GM21528 (cell line): ENCODE measurements around the gene PRDX1.
"Not testable (repeated sequence)": the region's sequence is repeated elsewhere in the genome, so short reads cannot be mapped to it uniquely, and the experiment has no call there.

Experiments
- ATAC-seq: cut with Tn5 transposase; IDR thresholded peaks from one replicate; pipeline ENCODE4 v1.9.1; 2021; ENCODE audit warnings: mild to moderate bottlenecking, moderate library complexity; ENCODE audit not compliant: unreplicated experiment, low FRiP score

The PRDX1 gene

DNA sequence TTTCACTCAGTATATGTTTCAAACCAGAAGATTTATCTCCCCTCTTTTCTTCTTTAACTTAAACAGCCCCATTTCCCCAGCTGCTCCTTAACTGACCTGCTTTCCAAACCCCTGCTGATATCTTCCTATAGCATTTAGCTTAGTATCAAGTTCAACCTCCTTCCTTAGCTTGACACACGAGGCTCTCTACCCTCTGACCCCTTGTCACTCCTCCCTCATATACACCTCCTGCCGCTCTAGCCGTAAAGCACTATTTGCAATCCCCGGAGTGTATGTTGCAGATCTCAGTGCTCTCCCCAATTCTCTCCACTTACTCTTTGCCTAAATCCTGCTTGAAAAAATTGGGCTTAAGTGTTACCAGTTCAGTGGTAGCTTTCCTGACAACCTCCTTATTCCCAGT is 15.2 kb upstream of the PRDX1 start:
- ATAC-seq, result no peak

DNA sequence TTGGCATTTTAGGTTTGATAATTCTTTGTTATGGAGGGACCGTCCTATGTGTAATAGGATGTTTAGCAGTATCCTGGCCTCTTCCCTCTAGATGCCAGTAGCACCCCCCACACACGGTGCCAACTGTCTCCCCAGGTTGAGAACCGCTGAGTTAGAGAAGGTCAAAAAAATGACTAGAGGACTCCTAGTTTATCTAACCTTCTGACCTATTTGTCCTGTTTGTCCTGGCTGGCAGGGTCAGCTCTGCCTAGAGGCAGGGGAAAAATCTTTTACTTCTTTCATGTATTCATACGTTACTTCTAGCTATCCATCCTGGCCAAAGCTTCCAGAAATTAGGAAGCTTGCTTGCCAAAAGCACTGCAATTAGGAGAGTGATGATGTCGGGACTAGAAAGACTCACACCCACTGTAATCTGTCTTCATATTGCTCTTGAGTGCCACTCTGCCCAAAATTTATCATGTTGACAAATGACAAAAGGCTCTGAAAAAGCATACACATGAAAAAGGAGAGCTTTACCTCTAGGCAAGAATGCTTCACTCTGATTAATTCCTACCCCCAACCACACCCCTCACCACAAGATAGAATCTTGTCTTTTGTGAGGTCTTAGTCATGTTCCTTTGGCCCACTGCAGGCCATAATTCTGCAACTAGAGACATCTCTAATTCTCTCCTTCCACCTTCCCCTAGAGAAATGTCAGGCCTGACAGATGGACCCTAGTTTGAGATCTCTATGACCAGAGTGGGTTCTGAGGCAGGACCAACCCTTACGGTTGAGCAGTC is 14.5 kb upstream of the PRDX1 start:
- ATAC-seq, result no peak

DNA sequence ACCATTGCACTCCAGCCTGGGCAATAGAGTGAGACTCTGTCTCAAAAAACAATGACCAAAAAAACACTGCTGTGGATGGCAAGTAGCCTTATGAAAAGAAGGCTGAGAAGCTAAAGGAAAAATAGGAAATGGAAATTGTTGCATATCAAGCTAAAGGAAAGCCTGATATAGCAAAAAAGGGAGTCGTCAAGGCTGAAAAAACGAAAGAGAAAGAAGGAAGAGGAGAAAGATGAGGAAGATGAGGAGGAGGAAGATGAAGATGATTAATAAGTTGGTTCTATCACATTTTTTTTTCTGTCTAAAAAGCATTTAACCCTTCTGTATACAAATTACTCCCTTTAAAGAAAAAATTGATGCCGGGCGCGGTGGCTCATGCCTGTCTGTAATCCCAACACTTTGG is 10.2 kb upstream of the PRDX1 start:
- ATAC-seq, result no peak

DNA sequence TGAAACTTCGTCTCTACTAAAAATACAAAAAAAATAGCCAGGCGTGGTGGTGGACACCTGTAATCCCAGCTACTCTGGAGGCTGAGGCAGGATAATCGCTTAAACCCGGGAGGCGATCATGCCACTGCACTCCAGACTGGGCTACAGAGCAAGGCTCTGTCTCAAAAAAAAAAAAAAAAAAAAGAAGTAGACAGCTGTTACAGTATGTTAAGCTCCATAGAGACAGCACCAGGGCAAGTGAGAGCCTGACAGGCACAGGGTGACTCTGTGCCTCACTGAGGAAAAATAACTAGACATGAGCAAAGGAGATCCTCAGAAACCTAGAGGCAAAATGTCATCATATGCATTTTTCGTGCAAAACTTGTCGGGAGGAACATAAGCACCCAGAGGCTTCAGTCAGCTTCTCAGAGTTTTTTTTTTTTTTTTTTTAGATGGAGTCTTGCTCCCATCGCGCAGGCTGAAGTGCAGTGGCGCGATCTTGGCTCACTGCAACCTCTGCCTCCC is 9.0 kb upstream of the PRDX1 start:
- ATAC-seq, result no peak

DNA sequence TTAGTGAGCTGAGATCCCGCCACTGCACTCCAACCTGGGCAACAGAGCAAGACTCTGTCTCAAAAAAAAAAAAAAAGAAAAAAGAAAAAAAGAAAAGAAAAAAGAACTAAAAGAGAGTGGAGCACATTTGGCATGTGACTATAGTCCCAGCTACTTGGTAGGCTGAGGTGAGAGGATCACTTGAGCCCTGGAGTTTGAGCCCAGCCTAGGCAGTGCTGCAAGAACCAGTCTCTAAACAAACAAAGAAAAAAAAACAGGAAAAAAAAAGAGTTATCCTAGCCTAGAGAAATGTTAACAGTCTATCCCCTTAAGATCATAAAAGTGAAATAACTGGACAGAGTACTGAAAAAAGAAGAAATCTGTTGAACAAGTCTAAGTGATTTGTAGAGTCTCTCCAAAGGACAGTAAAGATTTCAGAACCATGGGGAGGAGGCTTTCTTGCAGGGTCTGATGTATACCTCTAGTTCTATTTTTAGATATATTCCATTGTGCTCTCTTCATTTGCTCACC is 4.5 kb upstream of the PRDX1 start:
- ATAC-seq, result no peak

DNA sequence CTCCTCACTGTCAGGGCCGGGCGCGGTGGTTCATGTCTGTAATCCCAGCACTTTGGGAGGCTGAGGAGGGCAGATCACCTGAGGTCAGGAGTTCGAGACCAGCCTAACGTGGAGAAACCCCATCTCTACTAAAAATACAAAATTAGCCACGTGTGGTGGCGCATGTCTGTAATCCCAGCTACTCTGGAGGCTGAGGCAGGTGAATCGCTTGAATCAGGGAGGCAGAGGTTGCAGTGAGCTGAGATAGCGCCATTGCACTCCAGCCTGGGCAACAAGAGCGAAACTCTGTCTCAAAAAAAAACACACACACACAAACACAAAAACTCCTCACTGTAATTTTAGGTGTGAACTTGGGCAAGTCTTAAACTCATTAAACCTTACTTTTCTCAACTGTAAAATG is 2.3 kb upstream of the PRDX1 start:
- ATAC-seq, result not testable (repeated sequence)

DNA sequence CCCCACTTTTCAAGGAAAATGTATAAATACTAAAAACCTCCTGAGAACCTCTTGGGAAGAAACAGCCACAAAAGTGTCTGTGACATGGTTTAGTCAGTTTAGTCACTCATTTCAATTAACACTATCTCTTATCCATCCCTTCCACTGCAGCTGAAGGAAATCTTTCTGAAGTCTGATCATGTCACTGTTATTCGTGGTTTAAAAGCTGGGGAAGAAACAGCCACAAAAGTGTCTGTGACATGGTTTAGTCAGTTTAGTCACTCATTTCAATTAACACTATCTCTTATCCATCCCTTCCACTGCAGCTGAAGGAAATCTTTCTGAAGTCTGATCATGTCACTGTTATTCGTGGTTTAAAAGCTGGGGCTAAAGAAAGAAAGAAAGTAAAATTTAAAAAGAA is 1.8 kb upstream of the PRDX1 start:
- not testable (repeated sequence) for ATAC-seq

DNA sequence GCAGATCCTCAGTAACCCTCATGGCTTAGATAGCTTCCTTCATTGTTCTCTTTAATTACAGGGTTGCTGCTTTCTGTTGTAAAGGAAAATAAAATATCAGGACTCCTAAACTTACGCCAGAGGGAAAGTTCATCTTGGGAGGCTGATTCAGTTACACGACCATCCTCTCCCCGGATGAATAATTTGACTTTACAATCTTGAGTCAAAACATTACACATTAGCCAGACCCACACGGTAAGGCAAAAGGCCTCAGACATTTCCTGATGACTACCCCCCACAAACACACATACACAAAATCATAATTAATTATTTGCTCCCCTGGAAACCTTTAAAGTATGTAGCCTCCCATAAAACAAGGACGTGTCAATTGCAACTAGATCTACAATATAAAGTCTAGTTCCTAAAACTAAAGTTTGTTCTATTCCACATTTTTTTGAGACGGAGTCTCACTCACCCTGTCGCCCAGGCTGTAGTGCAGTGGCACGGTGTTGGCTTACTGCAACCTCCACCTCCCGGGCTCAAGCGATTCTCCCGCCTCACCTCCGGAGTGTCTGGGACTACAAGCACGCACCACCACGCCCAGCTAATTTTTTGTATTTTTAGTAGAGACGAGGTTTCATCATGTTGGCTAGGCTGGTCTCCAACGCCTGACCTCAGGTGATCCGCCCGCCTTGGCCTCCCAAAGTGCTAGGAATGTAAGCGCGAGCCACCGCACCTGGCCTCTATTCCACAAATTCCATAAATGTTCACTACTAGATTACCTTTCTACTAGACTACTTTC is 830 bp upstream of the PRDX1 start:
- no peak for ATAC-seq

DNA sequence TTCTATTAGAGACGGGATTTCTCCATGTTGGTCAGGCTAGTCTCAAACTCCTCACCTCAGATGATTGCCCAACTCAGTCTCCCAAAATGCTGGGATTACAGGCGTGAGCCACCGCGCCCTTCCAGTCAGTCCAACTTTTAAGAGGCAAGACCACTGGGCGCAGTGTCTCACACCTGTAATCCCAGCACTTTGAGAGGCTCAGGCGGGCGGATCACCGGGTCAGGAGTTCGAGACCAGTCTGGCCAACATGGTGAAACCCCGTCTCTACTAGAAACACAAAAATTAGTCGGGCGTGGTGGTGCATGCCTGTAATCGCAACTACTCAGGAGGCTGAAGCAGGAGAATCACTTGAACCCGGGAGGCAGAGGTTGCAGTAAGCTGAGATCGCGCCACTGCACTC is 1.9 kb downstream of the PRDX1 start:
- not testable (repeated sequence) for ATAC-seq

DNA sequence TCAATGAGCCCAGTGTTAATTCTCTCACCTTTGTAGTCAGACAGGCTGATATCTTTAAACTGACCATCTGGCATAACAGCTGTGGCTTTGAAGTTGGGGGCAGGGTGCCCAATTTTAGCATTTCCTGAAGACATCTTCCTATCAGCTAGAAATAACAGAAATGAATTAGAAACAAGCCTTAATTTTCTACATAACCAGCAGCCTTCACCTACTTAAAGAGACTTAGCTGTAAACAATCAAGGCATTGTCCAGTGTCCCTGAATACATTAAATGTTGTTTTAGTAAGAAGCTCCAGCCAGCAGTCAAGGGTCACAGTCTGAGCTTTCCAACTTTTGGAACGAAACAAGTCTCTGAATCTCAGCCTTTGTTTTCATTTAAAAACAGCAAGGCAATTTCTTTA is 2.8 kb downstream of the PRDX1 start:
- no peak for ATAC-seq

DNA sequence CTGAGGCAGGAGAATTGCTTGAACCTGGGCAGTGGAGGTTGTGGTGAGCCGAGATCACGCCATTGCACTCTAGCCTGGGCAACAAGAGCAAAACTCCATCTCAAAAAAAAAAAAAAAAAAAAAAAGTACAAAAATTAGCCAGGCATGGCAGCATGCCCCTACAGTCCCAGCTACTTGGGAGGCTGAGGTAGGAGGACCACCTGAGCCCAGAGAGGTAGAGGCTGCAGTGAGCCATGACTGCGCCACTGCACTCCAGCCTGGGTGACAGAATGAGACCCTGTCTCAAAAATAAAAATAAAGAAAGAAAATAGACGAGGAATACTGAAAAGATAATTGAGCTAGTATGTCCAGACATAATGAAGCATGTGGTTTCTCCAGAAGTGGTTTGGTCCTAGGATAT is 3.3 kb downstream of the PRDX1 start:
- not testable (repeated sequence) for ATAC-seq

DNA sequence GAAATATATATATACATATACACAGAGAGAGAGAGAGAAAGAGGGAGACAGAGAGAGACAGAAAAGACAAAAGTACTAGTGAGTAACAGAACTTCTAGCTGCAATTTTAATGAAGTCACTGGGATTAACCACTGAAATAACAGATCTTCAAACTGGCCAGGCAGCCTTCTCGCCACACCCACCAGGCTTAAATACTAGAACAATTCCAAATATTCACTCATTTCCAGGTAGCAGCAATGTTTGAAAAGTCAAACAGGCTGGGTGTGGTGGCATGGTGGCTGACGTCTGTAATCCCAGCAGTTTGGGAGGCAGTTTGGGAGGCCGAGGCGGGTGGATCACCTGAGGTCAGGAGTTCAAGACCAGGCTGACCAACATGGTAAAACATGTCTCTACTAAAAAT is 5.2 kb downstream of the PRDX1 start:
- ATAC-seq, result no peak

DNA sequence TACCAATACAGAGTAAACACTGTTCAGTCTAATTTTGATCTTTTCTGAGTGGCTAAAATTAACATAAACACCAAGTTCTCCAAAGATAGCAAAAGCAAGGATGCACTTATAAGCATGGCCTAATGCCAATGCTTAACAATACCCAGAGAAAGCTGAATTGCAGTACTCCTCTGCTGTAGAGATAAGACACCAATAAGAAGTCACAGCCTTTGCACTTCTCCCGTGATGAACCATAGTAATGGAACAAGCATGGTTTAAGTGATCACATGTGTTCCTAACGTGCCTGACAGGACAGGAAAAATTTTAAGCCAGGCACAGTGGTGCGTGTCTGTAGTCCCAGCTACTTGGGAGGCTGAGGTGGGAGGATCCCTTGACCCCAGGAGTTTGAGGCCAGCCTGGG is 5.6 kb downstream of the PRDX1 start:
- no peak for ATAC-seq

DNA sequence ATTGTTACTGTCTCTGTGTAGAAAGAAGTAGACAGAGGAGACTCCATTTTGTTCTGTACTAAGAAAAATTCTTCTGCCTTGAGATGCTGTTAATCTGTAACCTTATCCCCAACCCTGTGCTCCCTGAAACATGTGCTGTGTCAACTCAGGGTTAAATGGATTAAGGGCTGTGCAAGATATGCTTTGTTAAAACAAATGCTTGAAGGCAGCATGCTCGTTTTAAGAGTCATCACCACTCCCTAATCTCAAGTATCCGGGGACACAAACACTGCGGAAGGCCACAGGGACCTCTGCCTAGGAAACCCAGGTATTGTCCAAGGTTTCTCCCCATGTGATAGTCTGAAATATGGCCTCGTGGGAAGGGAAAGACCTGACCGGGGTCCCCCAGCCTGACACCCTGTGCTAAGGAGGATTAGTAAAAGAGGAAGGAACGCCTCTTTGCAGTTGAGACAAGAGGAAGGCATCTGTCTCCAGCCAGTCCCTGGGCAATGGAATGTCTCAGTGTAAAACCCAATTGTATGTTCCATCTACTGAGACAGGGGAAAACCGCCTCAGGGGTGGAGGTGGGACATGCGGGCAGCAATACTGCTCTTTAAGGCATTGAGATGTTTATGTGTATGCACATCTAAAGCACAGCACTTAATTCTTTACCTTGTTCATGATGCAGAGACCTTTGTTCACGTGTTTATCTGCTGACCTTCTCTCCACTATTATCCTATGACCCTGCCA is 8.0 kb downstream of the PRDX1 start:
- not testable (repeated sequence) for ATAC-seq

DNA sequence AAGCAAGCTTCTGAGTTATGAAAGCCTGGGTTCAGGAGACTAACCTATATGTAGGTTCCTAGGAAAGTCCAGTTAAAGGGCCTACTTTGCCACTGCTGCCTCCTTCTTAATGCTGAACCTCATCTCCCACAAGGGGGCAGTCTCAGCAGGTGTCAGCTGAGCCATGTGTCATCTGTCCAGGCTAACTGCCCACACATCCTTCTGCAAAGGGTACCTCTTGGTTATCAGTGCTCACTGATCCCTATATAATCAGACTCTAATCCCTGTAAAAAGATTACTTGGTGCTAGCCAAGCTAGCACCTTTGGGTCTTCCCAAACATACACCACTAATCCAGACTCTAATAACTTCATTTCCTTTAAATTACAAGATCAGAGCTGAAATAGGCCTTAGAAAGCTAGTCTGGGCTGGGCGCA is 9.0 kb downstream of the PRDX1 start:
- ATAC-seq, result no peak

DNA sequence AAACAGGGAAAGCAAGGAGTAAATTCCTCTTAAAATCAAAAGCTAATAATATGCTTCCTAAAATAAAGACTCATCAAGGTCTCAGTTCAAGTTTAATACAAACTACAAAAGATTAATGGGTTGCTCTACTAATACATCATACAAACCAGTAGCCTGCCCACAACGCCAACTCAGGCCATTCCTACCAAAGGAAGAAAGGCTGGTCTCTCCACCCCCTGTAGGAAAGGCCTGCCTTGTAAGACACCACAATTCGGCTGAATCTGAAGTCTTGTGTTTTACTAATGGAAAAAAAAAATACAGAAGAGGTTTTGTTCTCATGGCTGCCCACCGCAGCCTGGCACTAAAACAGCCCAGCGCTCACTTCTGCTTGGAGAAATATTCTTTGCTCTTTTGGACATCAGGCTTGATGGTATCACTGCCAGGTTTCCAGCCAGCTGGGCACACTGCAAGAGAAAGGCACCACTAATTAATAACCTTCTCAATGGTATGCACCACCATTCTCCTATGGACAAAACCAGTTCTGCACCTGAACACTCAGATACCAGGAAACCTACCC is 10.6 kb downstream of the PRDX1 start:
- ATAC-seq, result no peak

DNA sequence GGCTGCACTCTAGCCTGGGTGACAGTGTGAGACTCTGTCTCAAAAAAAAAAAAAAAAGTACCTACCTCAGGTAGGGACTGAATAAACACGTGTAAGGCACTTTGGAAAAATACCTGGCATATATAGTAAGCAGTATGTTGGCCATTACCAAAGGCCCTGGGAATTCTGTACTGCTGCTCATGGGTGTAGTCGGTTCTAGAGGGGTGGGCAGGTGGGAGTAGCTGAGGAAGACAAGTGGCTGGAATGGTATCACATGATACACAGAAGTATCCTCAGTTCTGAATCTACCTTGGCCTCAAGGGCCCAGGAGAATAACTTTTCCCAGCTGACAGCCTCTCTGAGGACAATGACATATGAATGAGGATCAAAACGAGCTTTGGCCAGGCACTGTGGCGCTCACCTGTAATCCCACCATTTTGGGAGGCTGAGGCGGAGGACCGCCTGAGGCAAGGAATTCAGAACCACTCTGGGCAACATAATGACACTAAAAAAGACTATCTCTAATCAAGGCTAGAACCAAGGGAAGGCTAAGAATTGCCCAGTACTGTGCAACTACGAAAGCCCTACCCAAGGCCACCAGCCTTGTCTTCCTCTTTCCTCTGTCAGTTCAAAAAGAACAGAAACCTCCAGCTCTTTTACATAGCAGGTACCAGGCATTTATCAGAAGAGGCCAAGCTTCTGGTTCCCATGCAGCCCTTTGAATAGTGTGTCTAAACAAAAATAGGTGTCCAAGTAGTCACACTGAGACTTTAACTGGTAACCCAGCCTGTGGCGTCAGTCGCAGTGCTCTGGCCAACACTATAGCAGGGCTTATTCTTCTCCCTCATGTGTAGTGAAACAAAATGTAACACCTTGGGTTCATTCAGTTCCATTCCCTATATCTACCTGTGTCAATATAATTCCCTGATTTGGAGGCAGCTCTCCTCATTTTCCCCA is 11.4 kb downstream of the PRDX1 start:
- ATAC-seq, result no peak

DNA sequence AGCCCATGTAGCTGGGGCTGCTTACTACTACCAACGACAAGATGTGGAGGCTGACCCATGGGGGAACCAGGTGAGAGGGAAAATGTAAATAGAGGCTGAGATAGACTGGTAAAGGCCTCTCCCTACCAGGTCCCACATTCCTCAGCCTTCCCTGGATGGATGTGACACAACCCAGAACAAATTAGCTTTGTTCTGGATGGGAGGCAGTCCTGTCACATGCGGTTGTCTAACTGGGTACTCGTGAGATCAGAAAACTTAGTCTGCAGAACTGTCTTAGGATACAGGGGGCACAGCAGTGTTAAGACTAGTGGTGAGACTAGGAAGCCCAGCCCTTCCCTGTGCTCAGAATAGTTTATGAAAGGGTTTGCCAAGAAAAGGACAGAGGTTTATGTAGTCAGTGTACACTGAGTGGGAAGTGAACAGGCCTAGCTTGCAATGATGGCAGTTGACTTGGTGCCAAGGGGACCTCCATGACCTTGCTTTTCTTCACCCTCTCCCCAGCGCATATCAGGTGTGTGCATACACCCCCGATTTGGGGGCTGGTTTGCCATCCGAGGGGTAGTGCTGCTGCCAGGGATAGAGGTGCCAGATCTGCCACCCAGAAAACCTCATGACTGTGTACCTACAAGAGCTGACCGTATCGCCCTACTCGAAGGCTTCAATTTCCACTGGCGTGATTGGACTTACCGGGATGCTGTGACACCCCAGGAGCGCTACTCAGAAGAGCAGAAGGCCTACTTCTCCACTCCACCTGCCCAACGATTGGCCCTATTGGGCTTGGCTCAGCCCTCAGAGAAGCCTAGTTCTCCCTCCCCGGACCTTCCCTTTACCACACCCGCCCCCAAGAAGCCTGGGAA is 13.2 kb downstream of the PRDX1 start:
- ATAC-seq, result no peak

DNA sequence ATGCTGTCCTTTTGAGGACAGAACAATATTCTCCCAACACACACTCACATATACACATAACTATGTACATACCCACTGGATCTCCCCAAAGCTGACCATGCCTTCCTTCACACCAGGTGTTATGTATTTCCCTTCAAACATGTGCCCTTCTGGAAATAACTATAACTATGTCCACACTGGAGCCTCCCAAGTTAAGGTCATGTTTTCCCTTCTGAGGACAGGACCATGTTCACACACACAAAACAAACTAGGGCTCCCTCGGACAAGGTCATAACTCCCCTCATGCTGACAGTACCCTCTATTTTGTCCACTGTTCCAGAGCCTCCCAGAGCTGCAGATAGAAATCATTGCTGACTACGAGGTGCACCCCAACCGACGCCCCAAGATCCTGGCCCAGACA is 13.8 kb downstream of the PRDX1 start:
- no peak for ATAC-seq
